Hepatocyte (in vitro differentiated cells): ENCODE measurements around the gene ATXN1. TPM values are rescaled to one million over a fixed set of nuclear protein-coding genes. Genes with fewer than 3 reads are reported as not detected.
A peak's percentile ranks its signal among the peaks of the same experiment; 100 is the strongest.

Experiments used
- DNase-seq: peaks from one replicate; pipeline ENCODE4 v3.0.0-alpha.2; 2016; ENCODE audit warnings: low spot score
- H2AFZ ChIP-seq: fragments of 200-600 bp; sonication (generic); 2 replicates; pipeline ENCODE4 v1.6.0; 2016; ENCODE audit warnings: antibody characterized with exemption, mild to moderate bottlenecking
- H3K27ac ChIP-seq: fragments of 200-600 bp; sonication (generic); 2 replicates; pipeline ENCODE4 v1.5.1; 2016; ENCODE audit warnings: mild to moderate bottlenecking
- H3K27me3 ChIP-seq: fragments of 200-600 bp; sonication (generic); 2 replicates; pipeline ENCODE4 v1.6.1; 2016
- H3K36me3 ChIP-seq: fragments of 200-600 bp; sonication (generic); replicated peaks from 2 replicates; pipeline ENCODE4 v1.5.1; 2016; ENCODE audit warnings: low read depth; ENCODE audit not compliant: insufficient read depth
- H3K4me1 ChIP-seq: fragments of 200-600 bp; sonication (generic); 2 replicates; pipeline ENCODE4 v1.5.1; 2016; ENCODE audit warnings: mild to moderate bottlenecking, moderate library complexity; ENCODE audit not compliant: insufficient read depth
- H3K4me2 ChIP-seq: fragments of 200-600 bp; sonication (generic); 2 replicates; pipeline ENCODE4 v1.6.0; 2016
- H3K4me3 ChIP-seq: fragments of 200-600 bp; sonication (generic); 2 replicates; pipeline ENCODE4 v1.5.1; 2016; ENCODE audit warnings: mild to moderate bottlenecking
- H3K79me2 ChIP-seq: fragments of 200-600 bp; sonication (generic); 2 replicates; pipeline ENCODE4 v1.6.0; 2017; ENCODE audit warnings: mild to moderate bottlenecking
- H3K9me2 ChIP-seq: fragments of 200-600 bp; sonication (generic); replicated peaks from 2 replicates; pipeline ENCODE4 v1.6.0; 2017; ENCODE audit warnings: mild to moderate bottlenecking; ENCODE audit not compliant: insufficient read depth
- H3K9me3 ChIP-seq: fragments of 200-600 bp; sonication (generic); 2 replicates; pipeline ENCODE4 v1.5.1; 2016; ENCODE audit warnings: low read depth, mild to moderate bottlenecking
- H4K20me1 ChIP-seq: fragments of 200-600 bp; sonication (generic); 2 replicates; pipeline ENCODE4 v1.6.0; 2016; ENCODE audit warnings: mild to moderate bottlenecking; ENCODE audit not compliant: insufficient read depth, poor library complexity, severe bottlenecking
- CTCF ChIP-seq: fragments of 200-600 bp; sonication (generic); IDR thresholded peaks from 2 replicates; pipeline ENCODE4 v1.5.1; 2016; ENCODE audit warnings: antibody characterized with exemption, mild to moderate bottlenecking; ENCODE audit not compliant: poor library complexity
- EZH2 ChIP-seq: fragments of 200-600 bp; sonication (generic); IDR thresholded peaks from 2 replicates; pipeline ENCODE4 v1.6.1; 2016; ENCODE audit warnings: antibody characterized with exemption, mild to moderate bottlenecking, borderline replicate concordance
- EZH2phosphoT487 ChIP-seq: fragments of 200-600 bp; sonication (generic); IDR thresholded peaks from one replicate; pipeline ENCODE4 v1.6.1; 2018; ENCODE audit warnings: antibody characterized with exemption, mild to moderate bottlenecking, low read depth, moderate library complexity; ENCODE audit not compliant: unreplicated experiment, severe bottlenecking
- WGBS: methylation state at CpG from one replicate; pipeline ENCODE4 v1.1.6; 2016; ENCODE audit warnings: low lambda C conversion rate; ENCODE audit errors: missing lambda C conversion rate; 5-methylcytosine and 5-hydroxymethylcytosine counted together
- polyA plus RNA-seq: library from polyadenylated mRNA; unstranded; fragments of >200 nt; fragmentation: Nextera tagmentation; extraction: Ambion mirVana; gene quantifications from 2 replicates; pipeline ENCODE4 v1.2.1, GENCODE V29; 2016
- total RNA-seq: library from RNA; depleted of rRNA; stranded (reverse); fragments of >200 nt; gene quantifications from 2 replicates; pipeline ENCODE4 v1.2.3, GENCODE V29; 2014

The ATXN1 gene
- total and polyA plus RNA-seq, 2 experiments from 2014 or later = 14.7 to 32.6 TPM

GRCh38 chr6:16450821-16451220 lies 310.4 kb downstream of the ATXN1 start:
- Histone ChIP-seq H3K27ac (peak overlapping the region; percentile 9), H3K4me1 (no peaks in the 10 kb centered on the region), H3K36me3 (no peaks in the 10 kb centered on the region), H3K9me3 (no peaks in the 10 kb centered on the region), H2AFZ (no peak overlapping the region), H3K27me3 (no peaks in the 10 kb centered on the region), H4K20me1 (no peaks in the 10 kb centered on the region), H3K4me2 (no peak overlapping the region), H3K79me2 (no peaks in the 10 kb centered on the region), H3K9me2 (no peaks in the 10 kb centered on the region), H3K4me3 (no peak overlapping the region)
- 95% methylated on average over 7 of the region's 7 CpGs for WGBS
- TF ChIP-seq EZH2phosphoT487 = no peak
- TF ChIP-seq EZH2 = no peak
- no peak for TF ChIP-seq CTCF
- no peak for DNase-seq

GRCh38 chr6:16450285-16450684 lies 311.0 kb downstream of the ATXN1 start:
- Histone ChIP-seq H2AFZ (no peak overlapping the region), H3K4me3 (no peak overlapping the region), H4K20me1 (no peaks in the 10 kb centered on the region), H3K9me2 (no peaks in the 10 kb centered on the region), H3K9me3 (no peaks in the 10 kb centered on the region), H3K27me3 (no peaks in the 10 kb centered on the region), H3K4me1 (no peaks in the 10 kb centered on the region), H3K27ac (peak overlapping the region; percentile 9), H3K79me2 (no peaks in the 10 kb centered on the region), H3K4me2 (no peak overlapping the region), H3K36me3 (no peaks in the 10 kb centered on the region)
- DNase-seq = peak; percentile 20
- 63% methylated on average over 3 of the region's 3 CpGs for WGBS
- no peak for TF ChIP-seq CTCF
- TF ChIP-seq EZH2 = no peak
- TF ChIP-seq EZH2phosphoT487 = no peak

- DNase-seq = no peak
- 88% methylated on average over 2 of the region's 2 CpGs for WGBS
- Histone ChIP-seq H3K9me3 (no peaks in the 10 kb centered on the region), H3K4me2 (no peak overlapping the region), H4K20me1 (no peaks in the 10 kb centered on the region), H3K9me2 (no peaks in the 10 kb centered on the region), H3K36me3 (no peaks in the 10 kb centered on the region), H3K4me3 (no peak overlapping the region), H3K79me2 (no peaks in the 10 kb centered on the region), H3K27me3 (no peaks in the 10 kb centered on the region), H3K4me1 (no peaks in the 10 kb centered on the region), H3K27ac (no peak overlapping the region), H2AFZ (no peak overlapping the region)
- TF ChIP-seq CTCF (no peak), EZH2 (no peak), EZH2phosphoT487 (no peak)
Measured at GRCh38 chr6:16446273-16446672, 315.0 kb downstream of the ATXN1 start.

GRCh38 chr6:16442031-16442430 lies 319.2 kb downstream of the ATXN1 start:
- 95% methylated on average over 3 of the region's 3 CpGs for WGBS
- no peak for DNase-seq

More at GRCh38 chr6:16442031-16442430, 319.2 kb downstream of the ATXN1 start:
- no peaks in the 10 kb centered on the region for H3K9me2 ChIP-seq
- H3K27me3 ChIP-seq = no peaks in the 10 kb centered on the region
- no peak overlapping the region for H3K27ac ChIP-seq
- no peaks in the 10 kb centered on the region for H3K4me1 ChIP-seq
- H3K9me3 ChIP-seq = no peaks in the 10 kb centered on the region
- no peaks in the 10 kb centered on the region for H3K79me2 ChIP-seq
- no peak for TF ChIP-seq EZH2phosphoT487
- TF ChIP-seq CTCF = no peak
- no peak for TF ChIP-seq EZH2
- no peaks in the 10 kb centered on the region for H3K36me3 ChIP-seq
- H2AFZ ChIP-seq = no peak overlapping the region
- H3K4me3 ChIP-seq = no peak overlapping the region
- no peak overlapping the region for H3K4me2 ChIP-seq
- H4K20me1 ChIP-seq = no peaks in the 10 kb centered on the region
